Heart left ventricle (tissue), 16 donors: ENCODE measurements around the gene STK16. TPM values are rescaled to one million over a fixed set of nuclear protein-coding genes. Genes with fewer than 3 reads are reported as not detected.

Source experiments
- ATAC-seq, 4 donors: fragments of 200-7000 bp; cut with Tn5 transposase; one replicate each; pipeline ENCODE4 v1.9.1; 2020 to 2022; ENCODE audit warnings: moderate library complexity in 4 of 4, mild to moderate bottlenecking in 3 of 4, moderate number of reproducible peaks in 1 of 4
- DNase-seq, 5 donors: peaks; one replicate each; pipeline ENCODE4 v3.0.0-alpha.2; 2020
- H3K27ac ChIP-seq, 12 donors: fragments of 200-600 bp; sonication (generic) in 4 of 12; one replicate each; pipeline versions ENCODE4 v1.5.0 to v1.8.0; 2016 to 2022; ENCODE audit warnings: mild to moderate bottlenecking in 2 of 12
- H3K27me3 ChIP-seq, 9 donors: fragments of 200-600 bp; sonication (generic) in 2 of 9; one replicate each; pipeline versions ENCODE4 v1.5.1 to v1.8.0; 2016 to 2022; ENCODE audit warnings: mild to moderate bottlenecking in 3 of 9
- H3K36me3 ChIP-seq, 9 donors: fragments of 200-600 bp; sonication (generic) in 2 of 9; one replicate each; pipeline versions ENCODE4 v1.5.0 to v1.8.0; 2018 to 2022; ENCODE audit warnings: mild to moderate bottlenecking in 2 of 9
- H3K4me1 ChIP-seq, 12 donors: fragments of 200-600 bp; sonication (generic) in 4 of 12; one replicate each; pipeline versions ENCODE4 v1.5.0 to v1.8.0; 2016 to 2022; ENCODE audit warnings: mild to moderate bottlenecking in 3 of 12
- H3K4me3 ChIP-seq, 12 donors: fragments of 200-600 bp; sonication (generic) in 4 of 12; one replicate each; pipeline versions ENCODE4 v1.5.0 to v1.8.0; 2017 to 2022; ENCODE audit warnings: mild to moderate bottlenecking in 9 of 12, moderate library complexity in 4 of 12
- H3K9me3 ChIP-seq, 12 donors: fragments of 200-600 bp; sonication (generic) in 4 of 12; one replicate each; pipeline versions ENCODE4 v1.5.0 to v1.8.0; 2016 to 2022; ENCODE audit warnings: mild to moderate bottlenecking in 1 of 12
- POLR2A ChIP-seq, 2 donors: fragments of 450-650 bp; IDR thresholded peaks; one replicate each; pipeline ENCODE4 v1.6.1; 2017; ENCODE audit warnings: antibody characterized with exemption in 2 of 2, mild to moderate bottlenecking in 2 of 2, moderate library complexity in 2 of 2
- WGBS, 4 donors: extraction: QIAGEN DNeasy Blood & Tissue Kit in 2 of 4; methylation state at CpG; one replicate each; pipeline versions ENCODE4 v1.1.5 to v1.1.7; 2013 to 2018; 5-methylcytosine and 5-hydroxymethylcytosine counted together
- intact Hi-C, 10 donors: fragments of 100-400 bp; cut with DNase I; formaldehyde crosslinking; loops; one replicate each; pipeline versions ENCODE4 v1.11.1 to v1.14.2; 2022
- polyA plus RNA-seq, 2 donors: library from polyadenylated mRNA; stranded (reverse); fragments of 200-250 nt; gene quantifications; one replicate each; pipeline ENCODE4 v1.2.3, GENCODE V29; 2013
- total RNA-seq, 9 donors: library from RNA; depleted of rRNA in 2 of 9; stranded (reverse); fragments of >200 nt in 2 of 9; fragmentation: NEBNext Ultra II Directional in 3 of 9; extraction: Animal tissue kit (Norgen Biotek cat#: 25700) in 3 of 9; gene quantifications; one replicate each; pipeline versions ENCODE4 v1.1.0 to v1.2.4, GENCODE V29; 2016 to 2023
- TF ChIP-seq, protein P1 (sequence below), 12 donors: fragments of 200-600 bp; sonication (generic) in 4 of 12; IDR thresholded peaks; one replicate each; pipeline versions ENCODE4 v1.5.0 to v1.8.0; 2018 to 2022; ENCODE audit warnings: antibody characterized with exemption in 12 of 12, mild to moderate bottlenecking in 5 of 12
- donor health status: ischemic (EF 13 %, LVEDD 7.1; RV severe dilation, severe dysfunction).
- donor health status: healthy with polysubstance abuse.
- donor health status: DM: no; HTN: yes; CAD: no.
- donor health status: DM: no; HTN: no; CAD: no.
- donor health status: ischemic (EF 25% LVEDD 6.9; RV normal size, moderate dysfunction).
- donor health status: ischemic (EF 25% LVEDD 5.7; RV mildly dilated, moderate dysfunction).
- donor health status: healthy.
- donor health status: DM: yes; HTN: yes; CAD: no.
- donor health status: ischemic (EF 35%, LVEDD 5.7; RV mildly dilated, moderate dysfunction).
- donor health status: nonischemic (EF 11% LVEDD 7.7; RV severe dilation, severe dysfunction).
- donor health status: DM: yes; HTN: yes; CAD: no.
- donor health status: PGD.
- donor health status: ischemic (EF 29% LVEDD 5.4; RV normal size, mild dysfunction).
- donor health status: nonischemic (EF 23%, LVEDD 6.1; RV moderate dilation, normal function).

The STK16 gene
- total and polyA plus RNA-seq, 11 donors: 13.8 to 31.6 (median 19.1) TPM

DNA sequence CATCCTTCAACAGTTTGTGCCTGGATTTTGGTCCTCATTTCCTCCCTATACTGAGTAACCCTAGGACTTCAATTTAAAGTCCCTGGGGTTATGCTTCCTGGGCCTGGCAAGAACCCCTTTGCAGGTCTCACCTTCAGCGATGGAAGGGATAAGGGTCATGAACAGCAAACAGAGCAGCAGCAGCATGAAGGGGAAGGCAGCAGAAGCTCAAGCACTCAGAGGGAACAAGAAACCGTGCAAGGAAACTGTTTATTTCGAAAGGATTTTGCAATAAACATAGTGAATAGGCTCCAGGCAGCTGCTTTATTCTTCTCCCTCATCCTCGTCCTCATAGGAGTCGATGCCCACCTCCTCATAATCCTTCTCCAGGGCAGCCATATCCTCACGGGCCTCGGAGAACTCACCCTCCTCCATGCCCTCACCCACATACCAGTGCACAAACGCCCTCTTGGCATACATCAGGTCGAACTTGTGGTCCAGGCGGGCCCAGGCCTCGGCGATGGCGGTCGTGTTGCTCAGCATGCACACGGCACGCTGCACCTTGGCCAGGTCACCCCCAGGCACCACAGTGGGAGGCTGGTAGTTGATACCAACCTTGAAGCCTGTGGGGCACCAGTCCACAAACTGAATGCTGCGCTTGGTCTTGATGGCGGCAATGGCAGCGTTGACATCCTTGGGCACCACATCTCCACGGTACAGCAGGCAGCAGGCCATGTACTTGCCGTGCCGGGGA, 4.9 kb downstream of the STK16 start:
- no peaks in the 10 kb centered on the region for H3K9me3 ChIP-seq
- intact Hi-C loops: no loop called here
- H3K4me1 ChIP-seq: peaks cover 6 to 86% (median 53%) of the 10 kb centered on the region in 12 donors
- 89 to 92% (median 90%) methylated on average over 17 to 22 of the region's 22 CpGs for WGBS, 4 donors
- peak overlapping the region; percentile 20 to 95 (median 77) for H3K27ac ChIP-seq
- no peak for ATAC-seq
- peaks cover 0 to 10% (median 0%) of the 10 kb centered on the region in 9 donors for H3K27me3 ChIP-seq
- no peak for TF ChIP-seq POLR2A (IDR thresholded peaks at IDR 0.05)
- TF ChIP-seq, protein P1, sequence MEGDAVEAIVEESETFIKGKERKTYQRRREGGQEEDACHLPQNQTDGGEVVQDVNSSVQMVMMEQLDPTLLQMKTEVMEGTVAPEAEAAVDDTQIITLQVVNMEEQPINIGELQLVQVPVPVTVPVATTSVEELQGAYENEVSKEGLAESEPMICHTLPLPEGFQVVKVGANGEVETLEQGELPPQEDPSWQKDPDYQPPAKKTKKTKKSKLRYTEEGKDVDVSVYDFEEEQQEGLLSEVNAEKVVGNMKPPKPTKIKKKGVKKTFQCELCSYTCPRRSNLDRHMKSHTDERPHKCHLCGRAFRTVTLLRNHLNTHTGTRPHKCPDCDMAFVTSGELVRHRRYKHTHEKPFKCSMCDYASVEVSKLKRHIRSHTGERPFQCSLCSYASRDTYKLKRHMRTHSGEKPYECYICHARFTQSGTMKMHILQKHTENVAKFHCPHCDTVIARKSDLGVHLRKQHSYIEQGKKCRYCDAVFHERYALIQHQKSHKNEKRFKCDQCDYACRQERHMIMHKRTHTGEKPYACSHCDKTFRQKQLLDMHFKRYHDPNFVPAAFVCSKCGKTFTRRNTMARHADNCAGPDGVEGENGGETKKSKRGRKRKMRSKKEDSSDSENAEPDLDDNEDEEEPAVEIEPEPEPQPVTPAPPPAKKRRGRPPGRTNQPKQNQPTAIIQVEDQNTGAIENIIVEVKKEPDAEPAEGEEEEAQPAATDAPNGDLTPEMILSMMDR (IDR thresholded peaks at IDR 0.05): no peak
- peak overlapping the region in 2 of 12 donors; percentile 15 to 42 for H3K4me3 ChIP-seq
- peaks cover 0 to 41% (median 29%) of the 10 kb centered on the region in 9 donors for H3K36me3 ChIP-seq
- no peak for DNase-seq

DNA sequence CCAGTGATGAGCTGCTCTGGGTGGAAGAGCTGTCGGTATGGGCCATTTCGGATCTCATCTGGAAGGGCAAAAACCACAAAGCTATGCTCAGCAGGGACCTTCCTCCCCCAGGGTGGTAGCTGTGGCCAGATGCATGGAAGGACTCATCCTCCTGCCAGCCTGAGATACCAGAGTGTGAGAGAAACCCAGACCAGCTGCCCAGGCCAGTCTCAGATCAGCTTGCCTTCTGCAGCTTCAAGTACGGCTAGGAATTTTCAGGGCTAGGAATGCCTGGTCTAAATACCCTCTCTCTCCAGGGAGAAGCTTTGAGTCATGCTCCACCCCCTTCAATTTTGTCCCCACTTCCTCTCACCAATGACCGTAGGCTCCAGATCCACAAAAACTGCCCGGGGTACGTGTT, 6.4 kb downstream of the STK16 start:
- intact Hi-C loops: loop anchor here in 1 of 10 donors (2.0 kb wide), 1 partner anchor 27 kb away; the partner anchor contains the start of gene DNAJB2

DNA sequence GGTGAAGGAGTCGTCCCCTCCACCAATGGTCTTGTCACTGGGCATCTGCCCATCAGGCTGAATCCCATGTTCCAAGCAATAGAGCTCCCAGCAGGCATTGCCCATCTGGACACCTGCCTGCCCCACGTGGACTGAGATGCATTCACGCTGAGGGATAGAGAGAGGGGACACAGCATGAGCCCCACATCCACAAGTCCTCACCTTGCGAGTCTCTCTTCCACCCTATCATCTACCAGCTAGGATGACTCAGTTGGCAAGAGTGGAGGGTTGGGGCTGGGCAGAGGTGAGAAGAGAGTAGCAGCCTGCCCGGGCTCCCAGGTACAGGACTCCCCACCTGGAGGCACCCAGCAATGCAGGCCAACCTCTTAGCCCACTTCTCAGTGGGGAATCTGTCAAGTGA, 6.8 kb downstream of the STK16 start:
- intact Hi-C loops: loop anchor here in 1 of 10 donors (2.0 kb wide), 1 partner anchor 27 kb away; the partner anchor contains the start of gene DNAJB2
- Histone ChIP-seq H3K4me3 (peak overlapping the region in 9 of 12 donors; percentile 60 to 92 (median 78)), H3K36me3 (peaks cover 0 to 41% (median 25%) of the 10 kb centered on the region in 9 donors), H3K4me1 (peaks cover 6 to 76% (median 45%) of the 10 kb centered on the region in 12 donors), H3K9me3 (no peaks in the 10 kb centered on the region), H3K27ac (peak overlapping the region in 10 of 12 donors; percentile 82 to 91 (median 87)), H3K27me3 (peaks cover 0 to 10% (median 0%) of the 10 kb centered on the region in 9 donors)
- TF ChIP-seq POLR2A (IDR thresholded peaks at IDR 0.05): no peak
- TF ChIP-seq, protein P1 (IDR thresholded peaks at IDR 0.05): no peak
- peak in 1 of 5 donors; percentile 33 for DNase-seq
- ATAC-seq: no peak
- WGBS, 4 donors: 56 to 60% (median 57%) methylated on average over 5 of the region's 5 CpGs

More for the DNA sequence above, 6.4 kb downstream of the STK16 start:
- 60 to 69% (median 68%) methylated on average over 6 of the region's 6 CpGs for WGBS, 4 donors
- peak overlapping the region in 10 of 12 donors; percentile 82 to 91 (median 87) for H3K27ac ChIP-seq
- H3K4me3 ChIP-seq: peak overlapping the region in 4 of 12 donors; percentile 70 to 92 (median 79)
- no peak for DNase-seq
- H3K9me3 ChIP-seq: no peaks in the 10 kb centered on the region
- peaks cover 6 to 80% (median 47%) of the 10 kb centered on the region in 12 donors for H3K4me1 ChIP-seq
- H3K36me3 ChIP-seq: peaks cover 0 to 41% (median 29%) of the 10 kb centered on the region in 9 donors
- H3K27me3 ChIP-seq: peaks cover 0 to 10% (median 0%) of the 10 kb centered on the region in 9 donors
- TF ChIP-seq POLR2A (IDR thresholded peaks at IDR 0.05): no peak
- TF ChIP-seq, protein P1 (IDR thresholded peaks at IDR 0.05): no peak
- no peak for ATAC-seq

DNA sequence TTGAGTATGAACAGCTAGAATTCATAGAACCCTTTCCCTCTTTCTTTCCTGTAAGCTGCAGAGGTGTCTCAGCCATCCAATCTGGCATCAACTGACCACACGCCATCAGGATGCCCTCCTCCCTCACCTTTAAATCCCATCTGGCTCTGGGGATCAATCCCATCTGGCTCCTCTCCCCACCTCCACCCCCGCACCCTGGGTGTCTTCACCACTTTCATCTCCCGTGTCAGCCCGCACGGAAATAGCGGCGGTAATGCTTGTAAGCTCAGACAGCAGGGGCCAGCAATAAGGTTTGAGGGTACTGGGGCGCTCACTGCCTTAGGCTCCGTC, 7.3 kb downstream of the STK16 start:
- no peak for TF ChIP-seq POLR2A (IDR thresholded peaks at IDR 0.05)
- TF ChIP-seq, protein P1 (IDR thresholded peaks at IDR 0.05): no peak
- Histone ChIP-seq H3K4me1 (peaks cover 6 to 71% (median 44%) of the 10 kb centered on the region in 12 donors), H3K36me3 (peaks cover 0 to 37% (median 20%) of the 10 kb centered on the region in 9 donors), H3K27me3 (peaks cover 0 to 13% (median 0%) of the 10 kb centered on the region in 9 donors), H3K4me3 (peak overlapping the region; percentile 54 to 92 (median 74)), H3K9me3 (no peaks in the 10 kb centered on the region), H3K27ac (peak overlapping the region; percentile 7 to 91 (median 87))
- ATAC-seq: no peak
- no peak for DNase-seq
- intact Hi-C loops: loop anchor here in 1 of 10 donors (2.0 kb wide), 1 partner anchor 26 kb away; the partner anchor contains the start of gene DNAJB2
- WGBS, 4 donors: 11 to 18% (median 14%) methylated on average over 9 of the region's 9 CpGs
